ENCODE results near the gene TRPM2.

TRPM2 gene

GRCh38 chr21:44487831-44488230 lies 134.4 kb downstream of the TRPM2 start:
- TF ChIP-seq CTCF (IDR thresholded peaks at IDR 0.05; ENCODE audit: low read depth, low read length), result peak; percentile 65
- H3K27me3 ChIP-seq (ENCODE audit: insufficient read depth, low read depth, severe bottlenecking), result no peaks in the 10 kb centered on the region
- no peak overlapping the region for H3K27ac ChIP-seq
- DNase-seq, result peak; percentile 56
- H3K9me3 ChIP-seq (ENCODE audit: severe bottlenecking), result peaks cover 29% of the 10 kb centered on the region
- H3K4me3 ChIP-seq (ENCODE audit: low read depth, low read length), result no peak overlapping the region
- H3K36me3 ChIP-seq, result no peaks in the 10 kb centered on the region

- DNase-seq, result no peak
- Histone ChIP-seq H3K36me3 (no peaks in the 10 kb centered on the region), H3K4me3 (ENCODE audit: low read depth, low read length) (no peak overlapping the region), H3K27ac (no peak overlapping the region), H3K27me3 (ENCODE audit: insufficient read depth, low read depth, severe bottlenecking) (no peaks in the 10 kb centered on the region), H3K9me3 (ENCODE audit: severe bottlenecking) (peaks cover 39% of the 10 kb centered on the region)
- TF ChIP-seq CTCF (IDR thresholded peaks at IDR 0.05; ENCODE audit: low read depth, low read length), result peak; percentile 60
These were observed 136.5 kb downstream of the TRPM2 start for GRCh38 chr21:44489962-44490361.

GRCh38 chr21:44490405-44490804 lies 137.0 kb downstream of the TRPM2 start:
- TF ChIP-seq CTCF (IDR thresholded peaks at IDR 0.05; ENCODE audit: low read depth, low read length), result no peak
- Histone ChIP-seq H3K36me3 (no peaks in the 10 kb centered on the region), H3K27ac (no peak overlapping the region), H3K4me3 (ENCODE audit: low read depth, low read length) (no peak overlapping the region), H3K9me3 (ENCODE audit: severe bottlenecking) (peaks cover 39% of the 10 kb centered on the region), H3K27me3 (ENCODE audit: insufficient read depth, low read depth, severe bottlenecking) (no peaks in the 10 kb centered on the region)
- no peak for DNase-seq

- H3K27ac ChIP-seq, result no peak overlapping the region
- no peaks in the 10 kb centered on the region for H3K36me3 ChIP-seq
- H3K9me3 ChIP-seq (ENCODE audit: severe bottlenecking), result peaks cover 39% of the 10 kb centered on the region
- H3K27me3 ChIP-seq (ENCODE audit: insufficient read depth, low read depth, severe bottlenecking), result no peaks in the 10 kb centered on the region
- H3K4me3 ChIP-seq (ENCODE audit: low read depth, low read length), result no peak overlapping the region
- DNase-seq, result no peak
- no peak for TF ChIP-seq CTCF (IDR thresholded peaks at IDR 0.05; ENCODE audit: low read depth, low read length)
These were observed 137.4 kb downstream of the TRPM2 start for GRCh38 chr21:44490816-44491215.
